Chondrocyte (in vitro differentiated cells): ENCODE data around the gene CST9L. TPM values are rescaled to one million over a fixed set of nuclear protein-coding genes. Genes with fewer than 3 reads are reported as not detected.

ENCODE experiments used
- DNase-seq: peaks from one replicate; pipeline ENCODE4 v3.0.0; 2021; ENCODE audit warnings: mixed read lengths, low spot score
- H3K27ac Mint-ChIP-seq: one replicate; pipeline ENCODE4 v1.8.0; 2021; ENCODE audit warnings: mild to moderate bottlenecking, moderate library complexity, mixed read lengths; ENCODE audit not compliant: unreplicated experiment
- H3K27me3 Mint-ChIP-seq: 2 replicates; pipeline ENCODE4 v1.8.0; 2021; ENCODE audit warnings: low read depth, mixed read lengths
- H3K36me3 Mint-ChIP-seq: 2 replicates; pipeline ENCODE4 v1.8.0; 2021; ENCODE audit warnings: low read depth, mixed read lengths
- H3K4me1 Mint-ChIP-seq: 2 replicates; pipeline ENCODE4 v1.8.0; 2021; ENCODE audit warnings: low read depth, mild to moderate bottlenecking, mixed read lengths
- H3K4me3 Mint-ChIP-seq: one replicate; pipeline ENCODE4 v1.8.0; 2021; ENCODE audit warnings: mild to moderate bottlenecking, moderate library complexity, mixed read lengths; ENCODE audit not compliant: unreplicated experiment
- H3K9me3 Mint-ChIP-seq: 2 replicates; pipeline ENCODE4 v1.8.0; 2021; ENCODE audit warnings: low read depth, mixed read lengths
- total RNA-seq: library from RNA; stranded (reverse); gene quantifications from 3 replicates; pipeline ENCODE4 v1.2.1, GENCODE V29; 2021
- TF ChIP-seq, protein P1 (sequence below): fragments of 200-600 bp; sonication (generic); IDR thresholded peaks from 2 replicates; pipeline ENCODE4 v1.5.0; 2021; ENCODE audit warnings: antibody characterized with exemption, mild to moderate bottlenecking, moderate library complexity

Gene CST9L
- total RNA-seq, 1 donor from 2014 or later: not detected

DNA sequence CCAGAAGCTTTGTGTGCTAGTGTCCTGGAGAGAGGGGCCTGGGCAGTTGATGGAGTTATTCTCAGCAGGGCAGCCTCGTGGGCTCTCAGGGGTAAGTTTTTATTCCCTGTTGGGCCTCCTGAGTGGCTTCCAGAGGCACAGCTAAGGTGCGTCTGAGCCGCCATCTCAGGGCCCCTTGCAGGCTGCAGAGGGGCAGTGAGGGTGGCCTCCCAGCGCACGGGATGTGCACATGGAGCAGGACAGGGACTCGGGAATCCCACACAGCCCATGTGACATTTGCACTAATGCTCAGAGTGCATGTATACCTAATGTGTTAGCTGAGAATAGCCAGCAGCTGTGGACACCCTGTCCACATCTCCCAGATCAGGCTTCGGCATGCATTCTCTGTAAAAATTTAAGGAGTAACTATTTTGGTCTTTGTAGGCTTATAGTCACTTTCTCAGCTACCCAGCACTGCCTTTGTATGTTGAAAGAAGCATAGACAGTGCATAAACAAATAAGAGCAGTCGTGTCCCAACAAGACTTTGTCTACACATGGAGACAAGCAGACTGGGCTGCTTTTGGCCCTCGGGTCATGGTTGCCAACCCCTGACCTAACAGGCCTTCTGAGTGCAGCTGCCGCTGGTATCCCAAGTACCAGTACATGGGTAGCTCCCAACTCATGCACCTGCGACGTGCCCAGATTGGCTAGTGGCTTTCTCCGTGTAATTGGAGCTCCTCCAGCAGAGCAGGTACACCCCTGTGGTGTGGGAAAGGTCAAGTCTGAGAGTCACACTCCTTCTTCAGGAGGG is 18.6 kb upstream of the CST9L start:
- no peak for DNase-seq
- TF ChIP-seq, protein P1, sequence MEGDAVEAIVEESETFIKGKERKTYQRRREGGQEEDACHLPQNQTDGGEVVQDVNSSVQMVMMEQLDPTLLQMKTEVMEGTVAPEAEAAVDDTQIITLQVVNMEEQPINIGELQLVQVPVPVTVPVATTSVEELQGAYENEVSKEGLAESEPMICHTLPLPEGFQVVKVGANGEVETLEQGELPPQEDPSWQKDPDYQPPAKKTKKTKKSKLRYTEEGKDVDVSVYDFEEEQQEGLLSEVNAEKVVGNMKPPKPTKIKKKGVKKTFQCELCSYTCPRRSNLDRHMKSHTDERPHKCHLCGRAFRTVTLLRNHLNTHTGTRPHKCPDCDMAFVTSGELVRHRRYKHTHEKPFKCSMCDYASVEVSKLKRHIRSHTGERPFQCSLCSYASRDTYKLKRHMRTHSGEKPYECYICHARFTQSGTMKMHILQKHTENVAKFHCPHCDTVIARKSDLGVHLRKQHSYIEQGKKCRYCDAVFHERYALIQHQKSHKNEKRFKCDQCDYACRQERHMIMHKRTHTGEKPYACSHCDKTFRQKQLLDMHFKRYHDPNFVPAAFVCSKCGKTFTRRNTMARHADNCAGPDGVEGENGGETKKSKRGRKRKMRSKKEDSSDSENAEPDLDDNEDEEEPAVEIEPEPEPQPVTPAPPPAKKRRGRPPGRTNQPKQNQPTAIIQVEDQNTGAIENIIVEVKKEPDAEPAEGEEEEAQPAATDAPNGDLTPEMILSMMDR: no peak
- no peaks in the 10 kb centered on the region for H3K4me1 Mint-ChIP-seq
- H3K9me3 Mint-ChIP-seq: no peaks in the 10 kb centered on the region
- H3K36me3 Mint-ChIP-seq: no peaks in the 10 kb centered on the region
- H3K4me3 Mint-ChIP-seq: no peak overlapping the region
- H3K27ac Mint-ChIP-seq: no peak overlapping the region
- H3K27me3 Mint-ChIP-seq: peaks cover 12% of the 10 kb centered on the region

DNA sequence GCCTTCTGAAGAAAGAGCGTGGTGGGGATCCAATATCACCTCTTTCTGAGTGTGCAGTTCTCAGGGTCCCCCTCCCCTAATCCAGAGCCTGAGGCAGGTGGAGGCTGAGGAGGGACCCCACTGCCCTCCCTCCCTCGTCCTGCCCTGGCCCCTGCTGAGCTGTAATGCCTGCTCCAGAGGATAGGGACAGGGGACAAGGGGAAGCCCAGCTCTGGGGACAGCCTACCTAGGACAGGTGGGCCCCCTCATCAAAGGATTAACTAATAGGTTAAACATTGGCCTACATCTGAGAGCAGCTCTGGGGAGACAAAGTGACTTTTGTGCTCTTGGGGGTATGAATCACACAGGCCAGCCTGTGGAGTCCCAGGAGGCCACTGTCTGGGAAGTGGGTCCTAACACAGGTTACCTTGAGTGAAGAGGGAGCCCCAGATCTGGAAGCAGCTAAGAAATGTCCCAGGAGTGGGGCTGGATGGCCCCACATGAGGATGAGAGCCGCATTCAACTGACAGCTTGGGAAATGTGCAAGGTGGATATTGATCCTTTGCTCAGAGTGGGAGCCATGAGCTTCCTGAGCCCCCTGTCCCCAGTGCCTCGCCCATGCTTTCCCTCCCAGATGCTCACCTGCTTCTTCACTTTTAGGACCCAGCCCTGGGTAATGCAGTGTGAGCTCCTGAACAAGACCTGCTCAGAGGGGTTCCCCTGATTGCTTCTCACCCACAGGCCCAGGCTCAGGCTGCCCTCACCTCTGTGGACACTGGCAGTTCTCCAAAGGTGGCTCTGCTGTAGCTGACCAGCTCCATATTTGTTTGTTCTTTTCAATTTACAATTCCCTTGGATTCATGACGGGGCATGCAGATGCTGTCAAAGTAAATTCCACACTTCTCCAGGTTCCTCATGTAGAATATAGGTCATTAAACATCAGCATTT is 17.8 kb upstream of the CST9L start:
- DNase-seq: no peak
- Mint-ChIP-seq H3K27me3 (peaks cover 15% of the 10 kb centered on the region), H3K36me3 (no peaks in the 10 kb centered on the region), H3K27ac (no peak overlapping the region), H3K4me1 (no peaks in the 10 kb centered on the region), H3K4me3 (no peak overlapping the region), H3K9me3 (no peaks in the 10 kb centered on the region)
- TF ChIP-seq, protein P1: no peak

DNA sequence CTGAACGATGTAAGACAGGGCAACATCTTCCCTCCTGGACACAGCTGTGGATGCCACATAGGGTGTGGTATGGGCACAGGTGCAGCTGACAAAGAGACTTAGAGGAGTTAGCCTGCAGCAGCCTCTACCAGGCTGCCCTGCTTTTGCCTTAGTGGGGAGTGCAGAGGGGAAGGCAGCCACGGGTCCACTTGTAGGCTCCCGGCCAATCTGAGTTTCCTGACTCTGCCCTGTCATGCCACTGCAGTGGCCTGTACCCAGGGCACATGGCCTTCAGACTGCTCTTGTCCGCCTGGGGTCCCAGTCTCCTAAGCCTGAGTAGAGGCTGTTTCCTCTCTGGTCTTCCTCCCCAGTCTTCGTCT is 17.1 kb upstream of the CST9L start:
- no peak for DNase-seq
- H3K4me3 Mint-ChIP-seq: no peak overlapping the region
- peaks cover 15% of the 10 kb centered on the region for H3K27me3 Mint-ChIP-seq
- no peaks in the 10 kb centered on the region for H3K36me3 Mint-ChIP-seq
- TF ChIP-seq, protein P1: no peak
- H3K4me1 Mint-ChIP-seq: no peaks in the 10 kb centered on the region
- H3K9me3 Mint-ChIP-seq: peaks cover 4% of the 10 kb centered on the region
- H3K27ac Mint-ChIP-seq: no peak overlapping the region

DNA sequence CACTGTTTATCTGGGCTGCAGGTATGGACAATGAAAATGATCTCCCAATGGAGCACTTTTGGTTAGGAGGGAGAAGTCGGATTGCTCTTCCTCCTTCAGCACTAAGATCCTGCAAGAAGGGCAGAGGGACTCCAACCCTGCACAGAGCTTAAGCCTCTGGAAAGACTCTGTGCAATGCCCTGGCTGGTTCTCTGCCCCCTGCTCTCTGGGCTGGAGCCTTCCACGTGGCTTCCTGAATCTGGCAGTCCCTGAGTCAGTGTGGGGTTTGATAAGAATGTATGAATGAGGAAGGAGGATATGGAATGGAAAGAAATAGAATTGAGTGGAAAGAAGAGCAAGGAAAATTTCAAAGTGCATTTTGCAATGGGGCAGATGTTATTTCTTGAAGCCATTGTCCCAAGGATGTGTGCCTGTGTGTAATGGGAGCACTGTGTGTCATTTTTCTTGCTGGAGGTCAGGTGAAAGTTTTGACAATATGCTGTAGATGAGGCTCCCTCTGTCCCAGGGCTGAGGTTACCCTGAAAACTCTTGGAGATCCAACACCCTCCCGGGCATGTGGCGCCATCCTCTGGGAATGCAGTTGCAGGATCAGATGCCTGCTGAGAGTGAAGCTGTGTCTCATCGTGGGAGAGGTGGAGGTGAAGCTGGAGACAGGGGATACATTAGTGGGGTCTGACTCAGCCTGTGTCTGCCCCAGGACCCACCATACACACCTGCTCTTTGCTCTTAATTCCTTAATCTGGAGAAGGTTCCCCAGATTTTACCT is 16.3 kb upstream of the CST9L start:
- Mint-ChIP-seq H3K4me3 (no peak overlapping the region), H3K36me3 (no peaks in the 10 kb centered on the region), H3K4me1 (no peaks in the 10 kb centered on the region), H3K27ac (no peak overlapping the region), H3K9me3 (peaks cover 5% of the 10 kb centered on the region), H3K27me3 (peaks cover 15% of the 10 kb centered on the region)
- TF ChIP-seq, protein P1: no peak
- no peak for DNase-seq

DNA sequence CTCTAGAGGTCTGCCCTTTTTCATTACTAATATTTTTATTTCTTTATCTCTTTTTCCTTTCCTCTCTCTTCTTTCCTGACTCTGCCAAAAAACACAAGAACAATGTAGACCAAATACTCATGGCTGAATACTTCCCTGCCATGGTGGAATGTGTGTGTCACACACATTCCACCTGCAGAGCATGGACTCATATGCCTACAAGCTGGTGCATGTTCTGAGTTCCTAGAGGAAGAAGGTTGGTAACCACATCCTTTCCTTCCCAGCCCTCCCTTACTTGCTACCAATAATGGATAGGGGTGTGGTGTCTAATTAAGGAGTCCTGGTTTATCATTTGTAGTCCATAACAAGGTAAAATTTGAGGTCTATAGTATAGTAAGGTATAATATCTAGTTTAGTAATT is 15.2 kb upstream of the CST9L start:
- no peaks in the 10 kb centered on the region for H3K36me3 Mint-ChIP-seq
- H3K27me3 Mint-ChIP-seq: peaks cover 15% of the 10 kb centered on the region
- DNase-seq: no peak
- TF ChIP-seq, protein P1: no peak
- H3K4me3 Mint-ChIP-seq: no peak overlapping the region
- no peaks in the 10 kb centered on the region for H3K4me1 Mint-ChIP-seq
- H3K27ac Mint-ChIP-seq: no peak overlapping the region
- H3K9me3 Mint-ChIP-seq: peaks cover 5% of the 10 kb centered on the region
